Natural killer cell treated with Interleukin-12 subunit alpha and Interleukin-12 subunit beta and Interleukin-15 and Interleukin-18, amount 100 ng/mL, for 72 hours (primary cell): ENCODE results near the gene SLC8A1. TPM values are rescaled to one million over a fixed set of nuclear protein-coding genes. Genes with fewer than 3 reads are reported as not detected.

ENCODE experiments used
- ATAC-seq, 2 donors: fragments of 150-1000 bp; cut with Tn5 transposase in 1 of 2; sonication (Bioruptor Pico), chemical (Tn5 transposase) in 1 of 2; 2 replicates each; pipeline ENCODE4 v1.10.0; 2021
- DNase-seq: peaks from one replicate; pipeline ENCODE4 v3.0.0; 2022; ENCODE audit warnings: low spot score
- H3K27ac Mint-ChIP-seq, 2 donors: 1 replicate in 1 of 2; 2 replicates in 1 of 2; pipeline ENCODE4 v1.8.0; 2022; ENCODE audit warnings: mixed read lengths in 2 of 2, mild to moderate bottlenecking in 1 of 2, moderate library complexity in 1 of 2
- H3K27me3 Mint-ChIP-seq, 2 donors: 1 replicate in 1 of 2; 2 replicates in 1 of 2; pipeline ENCODE4 v1.8.0; 2022; ENCODE audit warnings: mixed read lengths in 2 of 2
- H3K36me3 Mint-ChIP-seq: one replicate; pipeline ENCODE4 v1.8.0; 2022; ENCODE audit warnings: mixed read lengths
- H3K4me1 Mint-ChIP-seq, 2 donors: 1 replicate in 1 of 2; 2 replicates in 1 of 2; pipeline ENCODE4 v1.8.0; 2022; ENCODE audit warnings: low read depth in 2 of 2, mixed read lengths in 2 of 2, mild to moderate bottlenecking in 1 of 2
- H3K4me3 Mint-ChIP-seq: one replicate; pipeline ENCODE4 v1.8.0; 2022; ENCODE audit warnings: mixed read lengths
- H3K9me3 Mint-ChIP-seq: 2 replicates; pipeline ENCODE4 v1.8.0; 2022; ENCODE audit warnings: mixed read lengths
- total RNA-seq, 2 donors: library from RNA; stranded (reverse); gene quantifications; one replicate each; pipeline ENCODE4 v1.2.3, GENCODE V29; 2022

Gene SLC8A1
- total RNA-seq, 2 donors from 2014 or later: not detected

DNA sequence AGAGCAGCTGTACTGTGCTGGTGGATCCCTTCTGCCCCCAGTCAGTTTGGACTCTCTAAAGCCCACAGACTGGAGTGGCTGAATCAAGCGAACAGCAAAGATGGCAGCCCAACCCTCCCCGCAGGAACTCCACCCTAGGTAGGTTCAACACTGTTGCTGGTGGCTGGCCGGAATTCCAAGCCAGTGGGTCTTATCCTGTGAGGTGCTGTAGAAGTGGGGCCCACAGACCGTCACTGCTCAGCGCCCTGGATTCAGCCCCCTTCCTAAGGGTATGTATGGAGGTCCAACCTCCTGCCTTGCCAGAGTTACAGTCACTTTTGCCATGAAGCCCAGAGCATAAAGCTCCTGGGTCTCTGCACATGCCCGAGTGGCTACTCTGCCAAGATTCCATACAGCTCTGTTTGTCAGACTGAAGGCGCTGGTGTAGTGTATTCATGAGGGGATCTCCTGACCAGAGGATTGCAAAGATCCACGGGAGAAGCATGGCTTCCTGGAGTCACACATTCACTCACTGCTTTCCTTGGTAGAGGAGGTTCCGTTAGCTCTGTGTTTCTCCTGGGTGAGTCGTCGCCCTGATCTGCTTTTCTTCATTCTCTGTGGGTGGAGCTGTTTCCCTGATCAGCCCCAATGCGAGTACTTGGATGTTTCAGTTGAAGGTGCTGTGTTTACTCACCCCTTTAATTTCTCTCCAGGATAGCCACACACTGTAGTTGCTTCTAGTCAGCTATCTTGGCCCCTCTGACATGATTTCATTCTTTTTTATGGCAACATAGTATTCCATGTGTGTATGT is 379.3 kb downstream of the SLC8A1 start:
- DNase-seq (no peak), ATAC-seq (peak in 1 of 2 donors; percentile 27)
- peaks cover 22% of the 10 kb centered on the region for H3K9me3 Mint-ChIP-seq
- no peaks in the 10 kb centered on the region for H3K27me3 Mint-ChIP-seq
- no peaks in the 10 kb centered on the region for H3K4me1 Mint-ChIP-seq
- H3K4me3 Mint-ChIP-seq: no peak overlapping the region
- no peak overlapping the region for H3K27ac Mint-ChIP-seq
- H3K36me3 Mint-ChIP-seq: no peaks in the 10 kb centered on the region

DNA sequence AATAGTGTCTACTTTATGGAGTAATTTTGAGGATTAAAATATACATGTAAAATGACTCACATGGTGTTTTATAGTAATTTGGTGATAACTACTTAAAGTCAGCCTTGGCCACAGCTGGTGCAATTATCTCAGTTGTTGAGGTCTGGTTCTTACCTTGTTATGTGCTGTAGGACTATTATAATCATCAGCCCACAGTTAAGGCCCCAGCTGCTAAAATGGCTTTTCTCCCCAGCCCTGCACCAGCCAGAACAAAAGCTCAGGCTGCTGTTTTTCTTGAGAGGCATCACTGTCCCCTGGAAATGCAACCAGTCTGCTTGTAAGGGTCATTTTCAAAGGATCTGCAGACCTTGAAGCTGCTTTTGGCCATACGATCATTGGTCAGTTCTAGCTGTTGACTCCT is 389.5 kb downstream of the SLC8A1 start:
- Mint-ChIP-seq H3K27me3 (no peaks in the 10 kb centered on the region), H3K4me1 (no peaks in the 10 kb centered on the region), H3K27ac (no peak overlapping the region), H3K4me3 (no peak overlapping the region), H3K36me3 (peaks cover 6% of the 10 kb centered on the region), H3K9me3 (peaks cover 16% of the 10 kb centered on the region)
- no peak for ATAC-seq
- DNase-seq: no peak

DNA sequence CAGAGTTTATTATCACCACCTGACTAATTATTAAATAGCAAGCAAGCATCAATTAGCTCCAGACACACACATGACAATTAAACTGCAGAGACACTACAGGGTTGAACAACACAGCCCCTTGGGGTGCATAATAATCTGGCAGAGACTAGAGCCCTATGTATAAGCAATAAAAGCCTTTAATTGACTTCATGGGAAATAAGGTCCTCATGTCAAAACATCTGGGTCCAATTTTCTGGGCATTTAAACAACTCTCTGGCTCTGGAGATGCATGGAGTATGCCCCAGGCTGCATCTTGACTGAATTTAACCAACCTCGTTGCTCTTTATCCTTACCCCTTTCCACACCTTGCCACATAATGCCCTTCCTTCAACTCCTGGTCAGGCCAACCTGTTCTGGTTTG is 402.1 kb downstream of the SLC8A1 start:
- peaks cover 7% of the 10 kb centered on the region for H3K9me3 Mint-ChIP-seq
- no peak overlapping the region for H3K27ac Mint-ChIP-seq
- H3K4me3 Mint-ChIP-seq: no peak overlapping the region
- H3K4me1 Mint-ChIP-seq: no peaks in the 10 kb centered on the region
- no peaks in the 10 kb centered on the region for H3K36me3 Mint-ChIP-seq
- H3K27me3 Mint-ChIP-seq: no peaks in the 10 kb centered on the region
- ATAC-seq (no peak), DNase-seq (no peak)

DNA sequence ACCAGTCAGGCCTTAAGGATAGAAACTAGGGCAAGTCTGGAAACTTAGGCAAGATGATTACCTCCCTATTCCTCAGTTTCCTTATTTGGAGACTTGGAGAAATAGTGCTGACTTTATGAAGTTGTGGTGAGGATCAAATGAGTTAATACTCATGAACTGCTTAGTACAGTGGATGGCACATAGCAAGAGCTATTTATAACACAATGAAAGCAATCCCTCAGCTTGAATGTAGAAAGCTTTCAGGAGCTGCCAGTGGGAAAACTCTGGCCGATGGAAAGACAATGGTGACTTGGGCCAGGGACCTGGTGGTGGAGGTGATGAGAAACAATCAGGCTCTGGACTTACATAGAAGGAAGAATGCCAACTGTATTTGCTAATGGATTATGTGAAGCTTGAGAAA is 403.4 kb downstream of the SLC8A1 start:
- H3K27ac Mint-ChIP-seq: no peak overlapping the region
- no peaks in the 10 kb centered on the region for H3K27me3 Mint-ChIP-seq
- H3K4me3 Mint-ChIP-seq: no peak overlapping the region
- no peaks in the 10 kb centered on the region for H3K4me1 Mint-ChIP-seq
- H3K9me3 Mint-ChIP-seq: peaks cover 7% of the 10 kb centered on the region
- no peaks in the 10 kb centered on the region for H3K36me3 Mint-ChIP-seq
- no peak for DNase-seq
- ATAC-seq: no peak

- ATAC-seq (no peak), DNase-seq (no peak)
- H3K4me1 Mint-ChIP-seq: no peaks in the 10 kb centered on the region
- H3K27ac Mint-ChIP-seq: no peak overlapping the region
- peaks cover 7% of the 10 kb centered on the region for H3K9me3 Mint-ChIP-seq
- no peaks in the 10 kb centered on the region for H3K27me3 Mint-ChIP-seq
- no peak overlapping the region for H3K4me3 Mint-ChIP-seq
- H3K36me3 Mint-ChIP-seq: no peaks in the 10 kb centered on the region
These were observed 404.5 kb downstream of the SLC8A1 start for GRCh38 chr2:40047406-40047805.
